ENCODE data around the gene PLEKHA7.

Gene PLEKHA7

GRCh38 chr11:16788141-16789062, 225.8 kb downstream of the PLEKHA7 start:
- DNase-seq (ENCODE audit: low spot score) = peak; percentile 61

GRCh38 chr11:16787035-16787742, 227.0 kb downstream of the PLEKHA7 start:
- no peak for DNase-seq (ENCODE audit: low spot score)

GRCh38 chr11:16786131-16786530, 228.1 kb downstream of the PLEKHA7 start:
- no peak for DNase-seq (ENCODE audit: low spot score)

- peak; percentile 63 for DNase-seq (ENCODE audit: low spot score)
Observed at GRCh38 chr11:16785520-16786128, 228.6 kb downstream of the PLEKHA7 start.

- DNase-seq (ENCODE audit: low spot score) = no peak
Observed at GRCh38 chr11:16784666-16785065, 229.5 kb downstream of the PLEKHA7 start.

- DNase-seq (ENCODE audit: low spot score) = no peak
Observed at GRCh38 chr11:16784097-16784496, 230.1 kb downstream of the PLEKHA7 start.

GRCh38 chr11:16783321-16783801, 230.9 kb downstream of the PLEKHA7 start:
- DNase-seq (ENCODE audit: low spot score) = no peak

GRCh38 chr11:16781936-16782919, 232.0 kb downstream of the PLEKHA7 start:
- no peak for DNase-seq (ENCODE audit: low spot score)

- DNase-seq (ENCODE audit: low spot score) = no peak
Observed at GRCh38 chr11:16780698-16781550, 233.3 kb downstream of the PLEKHA7 start.

GRCh38 chr11:16780146-16780545, 234.1 kb downstream of the PLEKHA7 start:
- DNase-seq (ENCODE audit: low spot score) = no peak

- DNase-seq (ENCODE audit: low spot score) = no peak
Observed at GRCh38 chr11:16779436-16779835, 234.8 kb downstream of the PLEKHA7 start.

- DNase-seq (ENCODE audit: low spot score) = no peak
Observed at GRCh38 chr11:16778876-16779275, 235.3 kb downstream of the PLEKHA7 start.

GRCh38 chr11:16778286-16778685, 235.9 kb downstream of the PLEKHA7 start:
- DNase-seq (ENCODE audit: low spot score) = no peak

GRCh38 chr11:16777613-16777975, 236.6 kb downstream of the PLEKHA7 start:
- no peak for DNase-seq (ENCODE audit: low spot score)

GRCh38 chr11:16776711-16777612, 237.3 kb downstream of the PLEKHA7 start:
- DNase-seq (ENCODE audit: low spot score) = no peak

GRCh38 chr11:16775614-16776283, 238.5 kb downstream of the PLEKHA7 start:
- DNase-seq (ENCODE audit: low spot score) = no peak

- no peak for DNase-seq (ENCODE audit: low spot score)
Observed at GRCh38 chr11:16774936-16775613, 239.1 kb downstream of the PLEKHA7 start.
